Stimulated activated CD4-positive, alpha-beta T cell treated with anti-CD3 and anti-CD28 coated beads, Interleukin-1b, Interleukin-23, amount 100 ng/mL, for 48 hours (primary cell): Measurements from ENCODE around the gene GPBP1.
"Not testable (repeated sequence)": the region's sequence is repeated elsewhere in the genome, so short reads cannot be mapped to it uniquely, and the experiment has no call there.

Source experiments
- DNase-seq: peaks from one replicate; pipeline ENCODE4 v3.0.0-alpha.2; 2020

The GPBP1 gene

GRCh38 chr5:57177479-57178156, 3.8 kb downstream of the GPBP1 start:
- no peak for DNase-seq

- DNase-seq: not testable (repeated sequence)
Observed at GRCh38 chr5:57178238-57178637, 4.4 kb downstream of the GPBP1 start.

GRCh38 chr5:57179262-57180200, 5.7 kb downstream of the GPBP1 start:
- DNase-seq: no peak

- DNase-seq: no peak
Observed at GRCh38 chr5:57181154-57181553, 7.3 kb downstream of the GPBP1 start.

DNA sequence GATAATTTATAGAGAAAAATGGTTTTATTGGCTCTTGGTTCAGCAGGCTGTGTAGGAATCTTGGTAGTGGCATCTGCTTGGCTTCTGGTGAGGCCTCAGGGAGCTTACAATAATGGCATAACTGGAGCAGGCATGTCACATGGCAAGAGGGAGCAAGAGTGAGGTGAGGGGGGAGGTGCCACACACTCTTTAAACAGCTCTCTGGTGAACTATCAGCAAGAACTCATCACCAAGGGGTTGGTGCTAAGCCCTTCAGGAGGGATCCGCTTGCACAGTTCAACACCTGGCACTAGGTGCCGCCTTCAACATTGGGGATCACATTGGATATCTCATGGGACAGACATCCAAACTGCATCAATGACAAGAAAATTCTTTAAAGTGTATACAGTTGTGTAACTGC, 10.5 kb downstream of the GPBP1 start:
- no peak for DNase-seq

DNA sequence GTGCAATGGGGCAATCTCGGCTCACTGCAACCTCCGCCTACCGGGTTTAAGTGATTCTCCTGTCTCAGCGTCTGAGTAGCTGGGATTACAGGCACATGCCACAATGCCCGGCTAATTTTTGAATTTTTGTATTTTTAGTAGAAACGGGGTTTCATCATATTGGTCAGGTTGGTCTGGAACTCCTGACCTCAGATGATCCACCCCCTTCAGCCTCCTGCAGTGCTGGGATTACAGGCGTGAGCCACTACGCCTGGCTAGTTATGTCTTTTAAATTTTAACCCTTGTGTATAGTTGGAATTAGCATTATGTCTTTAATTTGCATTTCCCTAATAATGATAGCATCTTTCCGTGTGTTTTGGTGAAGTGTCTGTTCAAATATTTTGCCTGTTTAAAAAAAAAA, 11.5 kb downstream of the GPBP1 start:
- DNase-seq: no peak

DNA sequence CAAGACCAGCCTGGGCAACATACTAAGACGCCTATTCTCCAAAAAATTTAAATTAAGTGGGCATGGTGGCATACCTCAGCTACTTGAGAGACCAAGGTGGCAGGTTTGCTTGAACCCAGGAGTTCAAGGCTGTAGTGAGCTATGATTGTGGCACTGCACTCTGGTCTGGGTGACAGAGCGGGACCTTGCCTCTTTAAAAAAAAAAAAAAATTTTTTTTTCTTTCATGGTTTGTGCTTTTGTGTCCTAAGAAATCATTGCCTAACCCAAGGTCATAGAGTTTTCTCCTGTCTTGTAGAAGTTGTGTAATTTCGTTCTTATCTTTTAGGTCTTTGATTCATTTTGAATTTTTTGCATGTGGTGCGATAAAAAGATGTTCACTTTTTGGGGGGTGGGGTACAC, 12.3 kb downstream of the GPBP1 start:
- no peak for DNase-seq

- DNase-seq: not testable (repeated sequence)
Observed at GRCh38 chr5:57187977-57188376, 14.1 kb downstream of the GPBP1 start.

DNA sequence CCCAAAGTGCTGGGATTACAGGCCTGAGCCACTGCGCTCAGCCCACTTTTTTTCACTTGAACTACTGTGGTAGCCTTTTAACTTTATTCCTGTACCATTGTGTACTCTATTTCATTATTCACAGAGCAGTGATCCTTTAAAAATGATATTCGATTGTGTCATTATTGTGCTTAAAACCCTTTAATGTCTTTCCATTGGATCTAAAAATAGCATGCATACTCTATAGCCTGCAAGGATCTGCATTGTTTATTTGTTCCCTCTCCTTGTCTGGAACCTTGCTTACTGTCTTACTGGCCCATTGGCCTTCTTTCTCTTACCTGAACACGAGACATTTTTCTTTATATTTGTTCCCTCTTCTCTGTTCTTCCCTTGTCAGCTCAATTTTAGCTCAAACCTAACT, 15.7 kb downstream of the GPBP1 start:
- no peak for DNase-seq

- no peak for DNase-seq
Observed at GRCh38 chr5:57190593-57190992, 16.7 kb downstream of the GPBP1 start.

DNA sequence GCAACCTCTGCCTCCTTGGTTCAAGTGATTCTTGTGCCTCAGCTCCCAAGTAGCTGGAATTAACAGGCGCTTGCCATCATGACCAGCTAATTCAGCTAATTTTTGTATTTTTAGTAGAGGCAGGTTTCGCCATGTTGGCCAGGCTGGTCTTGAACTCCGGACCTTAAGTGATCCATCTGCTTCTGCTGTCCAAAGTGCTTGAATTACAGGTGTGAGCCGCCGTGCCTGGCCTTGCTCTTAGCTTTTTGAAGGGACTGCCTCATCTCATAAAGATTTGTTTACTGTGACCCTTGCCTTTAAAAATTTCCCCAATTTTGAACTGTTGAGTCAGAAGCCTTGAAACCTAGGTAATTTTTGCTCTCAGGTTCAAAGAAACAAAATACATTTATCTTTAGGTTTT, 17.3 kb downstream of the GPBP1 start:
- no peak for DNase-seq

DNA sequence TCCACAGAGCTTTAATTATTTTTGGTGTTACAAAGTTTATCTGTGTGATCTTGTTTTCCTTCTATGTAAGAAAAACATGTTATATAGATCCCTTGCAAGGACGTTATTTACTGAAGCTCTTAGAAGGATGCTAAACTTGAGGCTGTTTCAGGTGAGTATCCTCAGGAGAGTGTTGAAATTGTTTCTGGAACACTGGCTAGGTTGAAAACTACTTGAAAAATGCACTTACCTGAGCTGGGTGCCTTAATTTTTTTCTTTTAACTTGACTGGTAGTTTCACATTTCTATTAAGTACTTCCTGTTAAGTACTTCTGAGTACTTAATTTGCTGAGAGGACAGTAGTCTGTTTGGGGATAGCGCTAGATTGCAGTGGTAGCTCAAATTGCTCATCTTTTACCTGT, 18.1 kb downstream of the GPBP1 start:
- DNase-seq: no peak

DNA sequence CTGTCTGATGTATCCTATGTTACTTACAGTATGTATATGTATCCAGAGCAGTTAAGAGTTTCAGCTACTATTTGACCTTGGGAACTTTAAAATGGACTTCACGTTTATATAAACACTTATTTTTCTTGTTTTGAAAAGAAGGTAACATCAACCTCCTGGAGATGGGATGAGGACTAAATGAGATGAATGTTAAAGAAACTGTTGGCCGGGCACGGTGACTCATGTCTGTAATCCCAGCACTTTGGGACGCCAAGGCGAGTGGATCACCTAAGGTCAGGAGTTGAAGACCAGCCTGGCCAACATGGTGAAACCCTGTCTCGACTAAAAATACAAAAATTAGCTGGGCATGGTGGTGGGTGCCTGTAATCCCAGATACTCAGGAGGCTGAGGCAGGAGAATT, 19.0 kb downstream of the GPBP1 start:
- not testable (repeated sequence) for DNase-seq

- DNase-seq: no peak
Observed at GRCh38 chr5:57193757-57194413, 20.0 kb downstream of the GPBP1 start.

GRCh38 chr5:57194653-57195052, 20.8 kb downstream of the GPBP1 start:
- DNase-seq: no peak

- DNase-seq: no peak
Observed at GRCh38 chr5:57195060-57195459, 21.2 kb downstream of the GPBP1 start.

- DNase-seq: no peak
Observed at GRCh38 chr5:57199866-57200265, 26.0 kb downstream of the GPBP1 start.

GRCh38 chr5:57202811-57203210, 29.0 kb downstream of the GPBP1 start:
- no peak for DNase-seq

DNA sequence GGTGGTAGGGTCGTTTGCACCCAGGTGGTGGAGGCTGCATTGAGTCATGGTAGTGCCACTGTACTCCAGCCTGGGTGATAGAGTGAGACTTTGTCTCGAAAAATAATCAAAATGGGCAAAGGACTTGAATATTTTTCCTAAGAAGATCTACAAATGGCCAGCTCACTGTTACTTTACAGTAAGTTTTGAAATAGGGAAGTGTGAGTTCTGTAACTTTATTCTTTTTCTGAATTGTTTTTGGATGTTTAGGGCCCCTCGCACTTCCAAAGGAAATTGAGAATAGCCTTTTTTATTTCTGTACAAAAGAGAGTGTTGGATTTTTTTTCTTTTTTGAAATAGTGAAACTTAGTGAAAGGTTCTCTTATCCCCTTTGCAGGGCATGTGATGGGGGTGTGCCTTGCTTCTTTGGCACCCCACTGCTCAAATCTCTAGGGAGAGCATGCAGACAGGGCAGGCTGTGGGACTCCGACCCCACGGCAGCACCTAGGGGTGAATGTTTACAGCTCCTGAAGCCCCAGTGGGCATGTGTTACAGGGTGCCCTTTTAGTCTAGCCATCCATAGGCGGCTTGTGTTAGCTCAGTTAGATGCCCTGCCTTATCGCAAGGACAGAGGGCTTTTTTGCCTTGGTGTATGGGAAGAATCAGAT, 33.3 kb downstream of the GPBP1 start:
- no peak for DNase-seq

DNA sequence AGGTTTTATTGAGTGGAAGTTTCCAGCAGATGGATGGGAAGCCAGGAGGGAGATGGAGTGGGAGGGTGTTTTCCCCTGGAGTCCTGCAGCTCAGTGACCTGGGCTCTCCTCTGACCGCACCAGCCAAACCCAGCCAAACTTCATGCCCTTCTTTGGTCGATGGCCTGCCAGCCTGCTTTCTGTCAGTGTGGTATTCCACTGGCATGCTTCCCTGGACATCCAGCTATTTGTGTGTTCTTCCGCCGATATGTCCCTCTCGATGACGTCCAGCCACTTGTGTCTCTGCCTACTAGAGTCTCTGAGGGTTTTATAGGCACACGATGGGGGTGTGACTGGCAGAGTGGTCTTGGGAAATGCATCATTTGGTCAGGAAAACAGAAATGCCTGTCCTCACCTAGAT, 33.8 kb downstream of the GPBP1 start:
- no peak for DNase-seq

- DNase-seq: no peak
Observed at GRCh38 chr5:57209316-57210040, 35.6 kb downstream of the GPBP1 start.

DNA sequence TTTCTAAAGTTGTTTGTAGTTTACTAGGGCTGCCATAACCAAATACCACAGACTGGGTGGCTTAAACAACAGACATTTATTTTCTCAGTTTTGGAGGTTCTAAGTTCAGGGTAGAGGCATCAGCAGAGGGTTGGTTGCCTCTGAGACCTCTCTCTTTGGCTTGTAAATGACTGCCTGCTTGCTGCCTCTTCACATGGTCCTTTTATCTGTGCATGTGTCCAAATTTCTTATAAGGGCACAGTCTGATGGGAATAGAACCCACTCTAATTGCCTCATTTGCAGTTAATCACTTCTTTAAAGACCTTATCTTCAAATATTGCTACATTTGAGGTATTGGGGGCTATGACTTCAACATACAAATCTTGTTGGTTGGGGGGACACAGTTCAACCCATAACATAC, 36.8 kb downstream of the GPBP1 start:
- DNase-seq: no peak

DNA sequence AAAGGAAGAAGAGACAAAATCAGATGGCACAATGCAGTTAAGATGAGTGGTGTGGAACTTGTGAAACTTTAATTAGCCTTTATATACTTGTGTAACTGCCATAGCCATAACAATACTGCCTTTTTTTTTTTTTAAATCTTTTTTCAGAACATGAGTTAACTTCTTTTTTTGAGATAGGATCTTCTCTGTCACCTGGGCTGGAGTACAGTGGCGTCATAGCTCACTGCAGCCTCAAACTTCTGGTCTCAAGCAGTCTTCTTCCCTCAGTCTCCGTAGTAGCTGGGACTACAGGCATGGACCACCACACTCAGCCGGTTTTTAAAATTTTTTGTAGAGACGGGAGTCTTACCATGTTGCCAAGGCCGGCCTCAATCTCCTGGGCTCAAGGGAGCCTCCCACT, 37.2 kb downstream of the GPBP1 start:
- DNase-seq: no peak
